Measurements from ENCODE around the gene THOC1.
A peak's percentile ranks its signal among the peaks of the same experiment; 100 is the strongest.

The THOC1 gene

DNA sequence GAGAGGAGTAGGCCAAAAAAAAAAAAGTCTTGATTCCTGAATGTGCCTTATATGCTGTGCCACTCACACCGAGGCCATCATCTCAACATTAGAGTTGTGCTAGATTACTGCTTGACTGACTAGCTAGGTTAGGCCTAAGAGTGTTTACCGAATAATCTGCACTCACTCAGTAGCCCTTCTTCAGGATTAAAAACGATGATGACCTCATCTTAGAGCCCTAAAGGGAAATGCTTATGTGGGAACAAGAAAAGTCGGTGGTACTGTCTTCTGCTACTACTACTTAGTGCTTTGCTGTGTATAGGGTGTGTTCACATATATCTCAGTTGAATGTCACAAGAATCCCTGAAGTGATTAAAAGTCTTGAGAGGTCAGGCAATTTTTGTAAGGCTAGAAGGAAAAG is 54.3 kb downstream of the THOC1 start:
- no peak for DNase-seq (ENCODE audit: low read depth)

DNA sequence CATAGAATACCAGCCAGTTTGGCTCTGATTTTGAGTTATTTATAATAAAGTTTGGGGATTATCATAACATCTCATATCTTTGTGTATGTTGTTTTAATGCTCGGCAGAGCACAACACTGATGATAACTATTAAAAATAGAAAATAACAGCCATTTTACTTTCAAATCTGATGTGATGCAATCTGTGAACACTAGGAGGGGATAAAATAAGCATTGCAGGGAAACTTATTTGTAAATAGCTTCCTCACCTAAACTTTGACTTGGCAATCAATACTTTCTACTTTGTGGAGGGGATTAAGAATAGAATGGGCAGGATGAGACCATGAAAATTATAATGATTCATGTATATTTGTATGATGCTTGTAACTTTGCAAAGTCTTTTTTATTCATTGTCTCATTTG is 55.1 kb downstream of the THOC1 start:
- DNase-seq (ENCODE audit: low read depth) = no peak

DNA sequence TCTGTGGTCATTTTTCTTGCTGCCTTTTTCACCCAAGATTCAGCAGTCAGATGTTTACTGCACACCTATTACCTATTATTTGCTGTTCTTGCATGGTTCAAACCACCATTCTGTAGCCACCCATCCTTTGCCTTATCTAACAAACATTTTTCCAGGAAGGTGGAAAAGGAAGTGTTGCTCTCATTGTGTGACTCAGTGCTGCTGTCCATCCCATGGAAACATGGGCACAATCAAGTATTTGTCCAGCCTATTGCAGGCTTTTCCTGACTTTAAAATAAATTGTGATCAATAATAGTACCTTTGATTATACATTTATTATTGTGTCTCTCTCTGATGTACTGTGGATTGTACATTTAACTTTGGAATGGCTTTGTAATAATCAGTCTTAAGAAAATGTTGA is 56.3 kb downstream of the THOC1 start:
- no peak for DNase-seq (ENCODE audit: low read depth)

DNA sequence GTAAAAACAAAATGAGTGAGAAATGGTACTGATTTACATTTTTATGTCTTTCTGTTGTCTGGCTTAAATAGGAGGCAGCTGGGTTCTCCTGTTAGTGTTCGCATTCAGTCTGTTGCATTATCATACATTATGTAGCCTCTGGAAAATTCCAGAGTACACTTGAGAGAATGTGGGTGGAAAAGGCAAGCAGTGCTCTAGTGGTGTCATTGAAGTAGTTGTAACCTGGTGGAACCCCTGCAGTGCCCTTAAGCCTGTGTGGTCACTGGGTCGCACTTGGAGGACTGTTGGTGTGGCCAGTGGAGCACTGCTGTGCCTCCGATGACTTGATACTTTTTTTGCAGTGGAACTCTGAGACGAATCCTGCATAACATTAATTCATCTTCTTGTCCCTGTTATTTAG is 57.1 kb downstream of the THOC1 start:
- no peak for DNase-seq (ENCODE audit: low read depth)

DNA sequence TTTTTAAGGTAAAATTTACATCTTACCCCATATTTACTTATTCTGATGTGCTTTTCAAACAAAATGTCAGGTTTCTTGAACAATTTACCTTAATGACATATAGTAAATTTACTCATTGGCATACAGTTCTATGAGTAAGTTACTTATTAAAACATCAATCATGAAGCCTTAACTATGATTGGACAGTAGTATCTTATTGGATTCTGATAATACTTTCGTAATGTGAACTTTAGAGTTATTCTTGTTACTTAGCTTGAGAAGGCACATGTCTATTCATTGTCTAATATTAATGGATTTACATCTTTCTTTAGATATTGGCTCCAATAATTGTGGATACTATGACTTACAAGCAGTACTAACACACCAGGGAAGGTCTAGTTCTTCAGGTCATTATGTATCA is 57.8 kb downstream of the THOC1 start:
- DNase-seq (ENCODE audit: low read depth) = no peak

DNA sequence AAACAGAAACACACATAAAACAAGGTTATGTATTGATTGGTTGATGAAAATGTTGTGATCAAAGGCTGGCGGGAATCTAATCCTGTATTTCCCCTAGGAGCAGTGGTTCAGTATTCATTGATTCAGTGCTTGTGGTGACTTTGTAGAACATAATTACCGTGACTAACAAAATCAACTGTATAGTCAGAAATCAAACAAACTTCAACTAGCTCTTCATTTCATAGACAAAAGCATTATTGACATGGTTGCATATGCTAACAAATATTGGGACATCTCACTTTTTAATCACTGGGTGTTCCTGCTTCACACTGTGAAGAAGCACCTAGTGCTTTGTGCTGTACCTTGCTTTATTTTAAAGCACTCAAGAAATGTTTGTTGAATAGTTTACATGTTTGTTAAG is 68.1 kb downstream of the THOC1 start:
- no peak for DNase-seq (ENCODE audit: low read depth)

DNA sequence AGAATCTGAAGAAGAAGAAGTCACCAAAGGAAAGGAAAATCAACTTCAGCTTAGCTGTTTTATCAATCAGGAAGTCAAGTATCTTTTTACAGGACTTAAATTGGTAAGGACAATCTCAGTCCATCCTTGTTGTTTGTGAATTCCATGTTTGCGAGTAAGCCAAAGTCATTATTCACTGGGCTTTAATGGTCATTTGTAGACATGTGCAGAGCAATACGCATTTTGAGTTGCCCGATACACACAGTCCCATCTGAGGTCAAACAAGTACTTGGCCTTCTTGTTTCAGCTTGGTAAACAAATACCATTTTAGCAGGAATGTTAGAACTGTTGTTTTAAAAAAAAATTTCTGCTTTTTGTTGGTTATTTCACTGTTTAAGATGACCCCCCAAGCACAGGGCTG is 68.6 kb downstream of the THOC1 start:
- peak; percentile 16 for DNase-seq (ENCODE audit: low read depth)

DNA sequence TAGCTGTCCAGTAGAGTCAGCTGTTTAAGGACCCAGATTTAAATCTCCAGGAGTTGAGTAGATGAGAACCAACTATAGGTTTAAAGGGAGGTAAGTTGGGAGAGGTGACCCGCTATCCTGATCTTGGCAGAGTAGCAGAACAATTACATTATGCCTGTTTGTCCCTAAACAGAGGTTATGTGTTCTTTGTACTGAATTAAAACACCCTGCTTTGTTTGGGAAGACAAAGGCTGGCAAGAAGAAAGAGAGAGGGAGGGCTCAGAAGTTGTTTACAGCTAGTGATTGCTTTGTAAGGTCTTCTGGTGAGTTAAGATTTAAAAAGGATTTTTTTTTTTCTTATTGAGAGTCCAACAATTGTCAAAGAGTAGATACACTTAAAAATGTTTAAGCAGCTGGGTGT is 72.2 kb downstream of the THOC1 start:
- DNase-seq (ENCODE audit: low read depth) = no peak

DNA sequence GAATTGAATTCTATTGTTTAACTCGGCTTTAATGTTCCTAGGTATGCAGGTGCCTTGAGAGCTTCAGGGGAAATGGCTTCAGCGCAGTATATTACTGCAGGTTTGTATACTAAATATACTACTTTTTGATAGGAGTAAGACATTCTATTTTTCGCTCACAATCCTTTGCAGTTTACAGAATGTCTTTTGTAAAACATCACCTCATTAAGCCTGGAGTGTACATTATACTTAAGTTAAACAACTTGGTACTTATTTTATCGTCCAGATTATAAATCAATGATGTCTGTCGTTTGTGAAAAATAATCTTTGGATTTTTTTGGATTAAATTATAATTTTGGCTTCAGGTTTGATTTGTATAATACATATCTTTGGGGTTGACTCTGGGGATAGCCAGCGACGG is 75.0 kb downstream of the THOC1 start:
- no peak for DNase-seq (ENCODE audit: low read depth)

DNA sequence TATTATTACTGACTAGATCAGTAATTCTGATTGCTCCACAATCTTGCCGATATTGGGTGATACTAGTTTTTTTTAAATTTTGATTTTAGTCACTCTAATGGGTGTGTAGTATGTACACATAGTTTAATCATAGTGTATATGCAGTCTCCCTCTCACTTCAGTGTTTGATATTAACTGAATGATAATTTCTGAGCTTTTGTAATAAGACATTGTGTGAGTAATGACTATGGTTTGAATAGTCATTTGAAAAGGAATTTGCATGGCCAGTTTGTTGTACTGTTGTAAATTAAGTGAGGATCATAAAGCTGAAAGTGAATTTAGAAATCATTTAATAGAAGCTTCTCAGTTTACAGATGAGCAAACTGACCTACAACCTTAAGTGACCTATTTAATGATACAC is 76.1 kb downstream of the THOC1 start:
- peak; percentile 18 for DNase-seq (ENCODE audit: low read depth)

DNA sequence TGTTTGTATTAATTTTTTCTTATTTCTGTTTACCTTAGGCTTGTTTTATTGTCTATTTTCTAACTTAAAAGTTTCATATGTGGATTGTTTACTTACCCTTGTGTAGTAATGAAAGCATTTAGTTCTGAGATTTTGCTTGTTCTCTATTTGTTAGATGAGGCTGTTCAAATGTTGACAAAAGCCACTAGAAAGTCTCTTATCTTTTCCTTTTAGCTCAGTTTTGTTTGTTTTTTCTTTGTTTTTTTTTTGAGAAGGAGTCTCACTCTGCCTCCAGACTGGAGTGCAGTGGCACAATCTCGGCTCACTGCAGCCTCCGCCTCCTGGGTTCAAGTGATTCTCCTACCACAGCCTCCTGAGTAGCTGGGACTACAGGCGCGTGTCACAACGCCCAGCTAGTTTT is 78.6 kb downstream of the THOC1 start:
- DNase-seq (ENCODE audit: low read depth) = no peak

DNA sequence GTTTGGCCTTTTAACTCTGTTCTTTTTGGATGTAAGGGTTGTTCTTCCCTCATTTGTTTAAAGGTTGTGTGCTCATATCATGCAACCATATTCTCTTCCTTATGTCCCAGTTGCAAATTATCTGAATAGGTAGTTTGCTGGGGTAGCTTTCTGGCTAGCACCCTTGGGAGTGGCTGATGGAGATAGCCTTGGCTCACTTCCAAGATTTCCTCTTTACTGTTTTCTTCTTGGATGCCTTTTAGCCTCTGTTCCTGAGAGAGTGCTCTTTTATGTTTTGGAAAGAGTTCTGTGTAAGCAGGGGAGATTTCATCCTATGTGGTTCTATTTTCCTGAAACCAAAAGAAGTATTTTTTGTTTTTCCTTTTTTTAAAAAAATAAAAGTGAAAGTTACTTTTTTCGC is 84.1 kb downstream of the THOC1 start:
- peak; percentile 35 for DNase-seq (ENCODE audit: low read depth)

DNA sequence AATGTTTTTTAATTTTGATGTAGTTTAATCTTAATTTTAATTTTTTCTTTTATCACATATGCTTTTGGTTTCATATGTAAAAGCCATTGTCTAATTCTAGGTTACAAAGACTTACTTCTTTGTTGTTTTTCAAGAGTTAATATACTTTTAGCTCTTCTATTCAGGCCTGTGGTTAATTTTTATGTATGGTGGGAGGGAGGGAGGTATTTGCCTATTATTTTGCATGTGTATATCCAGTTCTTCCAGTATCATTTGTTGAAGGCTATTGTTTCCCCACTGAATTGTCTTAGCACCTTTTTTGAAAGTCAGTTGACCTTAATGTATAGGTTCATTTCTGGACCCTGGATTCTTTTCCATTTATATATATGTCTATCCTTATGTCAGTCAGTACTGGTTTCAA is 86.1 kb downstream of the THOC1 start:
- no peak for DNase-seq (ENCODE audit: low read depth)

DNA sequence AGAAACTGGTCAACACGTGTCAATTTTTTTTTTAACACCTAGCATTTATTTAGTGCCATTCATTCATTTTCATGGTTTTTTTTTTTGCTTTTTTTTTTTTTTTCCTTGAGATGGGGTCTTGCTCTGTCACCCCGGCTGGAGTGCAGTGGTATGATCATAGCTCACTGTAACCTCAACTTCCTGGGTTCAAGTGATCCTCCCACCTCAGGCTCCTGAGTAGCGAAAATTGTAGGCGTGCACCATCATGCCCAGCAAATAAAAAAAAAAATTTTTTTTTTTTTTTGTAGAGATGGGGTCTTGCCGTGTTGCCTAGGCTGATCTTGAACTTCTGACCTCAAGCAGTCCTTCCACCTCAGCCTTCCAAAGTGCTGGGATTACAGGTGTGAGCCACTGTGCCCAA is 88.3 kb downstream of the THOC1 start:
- DNase-seq (ENCODE audit: low read depth) = no peak

DNA sequence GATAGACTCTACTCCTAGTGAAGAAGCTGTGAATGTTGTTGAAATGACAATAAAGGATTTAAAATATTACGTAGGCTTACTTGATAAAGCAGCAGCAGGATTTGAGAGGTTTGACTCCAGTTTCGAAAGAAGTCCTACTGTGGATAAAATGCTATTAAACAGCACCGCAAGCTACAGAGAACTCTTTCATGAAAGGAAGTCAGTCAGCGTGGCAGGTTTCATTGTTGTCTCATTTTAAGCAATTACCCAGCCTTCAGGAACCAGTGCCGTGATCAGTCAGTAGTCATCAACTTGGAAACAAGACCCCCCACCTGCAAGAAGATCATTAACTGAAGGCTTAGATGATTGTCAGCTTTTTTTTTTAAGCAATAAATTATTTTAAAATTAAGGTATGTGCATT is 95.5 kb downstream of the THOC1 start:
- no peak for DNase-seq (ENCODE audit: low read depth)
